Mesenchymal stem cell (in vitro differentiated cells and primary cell): ENCODE data around the gene HNRNPL.

Experiments used
- DNase-seq: peaks from one replicate; pipeline ENCODE4 v3.0.0-alpha.2; 2013
- H2AFZ ChIP-seq: one replicate; pipeline ENCODE4 v1.6.1; 2013; ENCODE audit warnings: low read depth, mild to moderate bottlenecking, control low read depth, inconsistent platforms, low read length, moderate library complexity
- H2AK5ac ChIP-seq: 2 replicates; pipeline ENCODE4 v1.6.1; 2013; ENCODE audit warnings: low read length, moderate library complexity, mild to moderate bottlenecking, inconsistent platforms; ENCODE audit not compliant: severe bottlenecking
- H2BK120ac ChIP-seq: one replicate; pipeline ENCODE4 v1.6.1; 2013; ENCODE audit warnings: low read depth, mild to moderate bottlenecking, inconsistent platforms, low read length, moderate library complexity
- H2BK12ac ChIP-seq, 2 experiments: one replicate each; pipeline ENCODE4 v1.6.1; 2013; ENCODE audit warnings: inconsistent platforms in 2 of 2, low read length in 2 of 2, mild to moderate bottlenecking in 2 of 2, moderate library complexity in 2 of 2, control low read depth in 1 of 2
- H2BK15ac ChIP-seq: one replicate; pipeline ENCODE4 v1.6.1; 2013; ENCODE audit warnings: mild to moderate bottlenecking, low read depth, inconsistent platforms; ENCODE audit not compliant: poor library complexity, severe bottlenecking
- H2BK5ac ChIP-seq: 2 replicates; pipeline ENCODE4 v1.6.1; 2013; ENCODE audit warnings: low read depth, mild to moderate bottlenecking, low read length, control low read depth, inconsistent platforms; ENCODE audit not compliant: poor library complexity, severe bottlenecking
- H3K14ac ChIP-seq, 2 experiments: one replicate each; pipeline ENCODE4 v1.6.1; 2013; ENCODE audit warnings: inconsistent platforms in 2 of 2, low read length in 2 of 2, control low read depth in 1 of 2, mild to moderate bottlenecking in 1 of 2, moderate library complexity in 1 of 2
- H3K18ac ChIP-seq, 2 experiments: one replicate each; pipeline ENCODE4 v1.6.1; 2013; ENCODE audit warnings: inconsistent platforms in 2 of 2, low read length in 2 of 2, control low read depth in 1 of 2, low read depth in 1 of 2, mild to moderate bottlenecking in 1 of 2
- H3K23ac ChIP-seq, 2 experiments: one replicate each; pipeline ENCODE4 v1.6.1; 2013; ENCODE audit warnings: inconsistent platforms in 2 of 2, low read length in 2 of 2, mild to moderate bottlenecking in 2 of 2, moderate library complexity in 2 of 2, control low read depth in 1 of 2
- H3K27ac ChIP-seq: 2 replicates; pipeline ENCODE4 v1.5.1; 2013; ENCODE audit warnings: mild to moderate bottlenecking, moderate library complexity, low read length, control low read depth, inconsistent platforms; ENCODE audit not compliant: poor library complexity, severe bottlenecking
- H3K27me3 ChIP-seq, 2 experiments: 2 replicates each; pipeline versions ENCODE4 v1.6.1 to v1.7.0; 2013; ENCODE audit warnings: low read length in 2 of 2, mild to moderate bottlenecking in 2 of 2, moderate library complexity in 2 of 2, control low read depth in 1 of 2, inconsistent platforms in 1 of 2; ENCODE audit not compliant: control insufficient read depth in 1 of 2, insufficient read depth in 1 of 2
- H3K36me3 ChIP-seq, 2 experiments: 2 replicates each; pipeline versions ENCODE4 v1.6.1 to v1.7.0; 2013; ENCODE audit warnings: low read length in 2 of 2, control low read depth in 1 of 2, inconsistent platforms in 1 of 2, low read depth in 1 of 2, mild to moderate bottlenecking in 1 of 2; ENCODE audit not compliant: insufficient read depth in 2 of 2, control insufficient read depth in 1 of 2
- H3K4ac ChIP-seq, 2 experiments: one replicate each; pipeline ENCODE4 v1.6.1; 2013; ENCODE audit warnings: inconsistent platforms in 2 of 2, low read length in 2 of 2, mild to moderate bottlenecking in 2 of 2, moderate library complexity in 2 of 2, control low read depth in 1 of 2, low read depth in 1 of 2
- H3K4me1 ChIP-seq: 2 replicates; pipeline ENCODE4 v1.6.1; 2013; ENCODE audit warnings: low read depth, low read length, control low read depth; ENCODE audit not compliant: control insufficient read depth, insufficient read depth
- H3K4me2 ChIP-seq: 2 replicates; pipeline ENCODE4 v1.6.1; 2013; ENCODE audit warnings: low read length, mild to moderate bottlenecking, inconsistent platforms; ENCODE audit not compliant: poor library complexity, severe bottlenecking
- H3K4me3 ChIP-seq, 2 experiments: 2 replicates each; pipeline versions ENCODE4 v1.5.1 to v1.7.0; 2013; ENCODE audit warnings: low read length in 2 of 2, mild to moderate bottlenecking in 2 of 2, control low read depth in 1 of 2, low read depth in 1 of 2; ENCODE audit not compliant: insufficient read depth in 1 of 2
- H3K79me1 ChIP-seq: replicated peaks from 2 replicates; pipeline ENCODE4 v1.6.1; 2013; ENCODE audit warnings: mild to moderate bottlenecking, control low read depth, low read length, inconsistent platforms; ENCODE audit not compliant: poor library complexity, severe bottlenecking
- H3K9ac ChIP-seq: 2 replicates; pipeline ENCODE4 v1.7.0; 2013; ENCODE audit warnings: mild to moderate bottlenecking, low read length, moderate library complexity
- H3K9me3 ChIP-seq: 2 replicates; pipeline ENCODE4 v1.7.0; 2013; ENCODE audit warnings: mild to moderate bottlenecking, low read length; ENCODE audit not compliant: control insufficient read depth
- H4K8ac ChIP-seq: one replicate; pipeline ENCODE4 v1.6.1; 2013; ENCODE audit warnings: inconsistent platforms, mild to moderate bottlenecking, low read length, moderate library complexity
- H4K91ac ChIP-seq: one replicate; pipeline ENCODE4 v1.6.1; 2013; ENCODE audit warnings: mild to moderate bottlenecking, low read length, inconsistent platforms
- WGBS: methylation state at CpG from one replicate; pipeline ENCODE4 v1.1.7; 2013; ENCODE audit warnings: mixed read lengths; 5-methylcytosine and 5-hydroxymethylcytosine counted together

The HNRNPL gene

GRCh38 chr19:38849147-38849859 is 483 bp downstream of the HNRNPL start:
- Histone ChIP-seq H4K8ac (peak overlapping the region; percentile 100), H2AK5ac (no peak overlapping the region), H2AFZ (no peak overlapping the region), H2BK12ac (peak overlapping the region; percentile 59 to 98), H3K27me3 (no peaks in the 10 kb centered on the region), H3K79me1 (peaks cover 3% of the 10 kb centered on the region), H2BK15ac (peak overlapping the region; percentile 92), H3K4me2 (peak overlapping the region; percentile 90), H3K18ac (peak overlapping the region; percentile 100), H3K23ac (peak overlapping the region; percentile 97 to 100), H3K4ac (peak overlapping the region; percentile 100), H3K9me3 (no peaks in the 10 kb centered on the region), H3K27ac (peak overlapping the region; percentile 78), H3K36me3 (peaks cover 34 to 39% of the 10 kb centered on the region in 2 experiments), H3K4me1 (peaks cover 27% of the 10 kb centered on the region), H2BK120ac (peak overlapping the region; percentile 100), H2BK5ac (peak overlapping the region; percentile 98), H3K14ac (peak overlapping the region; percentile 87 to 99), H3K9ac (peak overlapping the region; percentile 92), H3K4me3 (peak overlapping the region; percentile 83 to 99), H4K91ac (peak overlapping the region; percentile 100)
- under 1% methylated on average over 64 of the region's 76 CpGs for WGBS
- peak; percentile 94 for DNase-seq

- H3K4me1 ChIP-seq, result peaks cover 27% of the 10 kb centered on the region
- no peak overlapping the region for H3K23ac ChIP-seq
- peak overlapping the region; percentile 90 for H3K4me2 ChIP-seq
- H3K4ac ChIP-seq, result peak overlapping the region in 1 of 2 experiments; percentile 44
- peak overlapping the region; percentile 35 for H2AK5ac ChIP-seq
- no peaks in the 10 kb centered on the region for H3K9me3 ChIP-seq
- peaks cover 42 to 47% of the 10 kb centered on the region in 2 experiments for H3K36me3 ChIP-seq
- peaks cover 4% of the 10 kb centered on the region for H3K79me1 ChIP-seq
- H2BK5ac ChIP-seq, result no peak overlapping the region
- no peak overlapping the region for H2AFZ ChIP-seq
- no peak overlapping the region for H4K91ac ChIP-seq
- H3K18ac ChIP-seq, result peak overlapping the region; percentile 28 to 49
- H4K8ac ChIP-seq, result no peak overlapping the region
- H3K4me3 ChIP-seq, result peak overlapping the region; percentile 83 to 99
- H2BK15ac ChIP-seq, result no peak overlapping the region
- H3K14ac ChIP-seq, result no peak overlapping the region
- DNase-seq, result no peak
- peak overlapping the region; percentile 77 for H3K27ac ChIP-seq
- H3K9ac ChIP-seq, result peak overlapping the region; percentile 92
- peak overlapping the region in 1 of 2 experiments; percentile 6 for H2BK12ac ChIP-seq
- no peaks in the 10 kb centered on the region for H3K27me3 ChIP-seq
- H2BK120ac ChIP-seq, result no peak overlapping the region
- 20% methylated on average over 19 of the region's 22 CpGs for WGBS
Observed at GRCh38 chr19:38848299-38849146, 1.3 kb downstream of the HNRNPL start.

- Histone ChIP-seq H3K4me2 (no peak overlapping the region), H3K9me3 (no peaks in the 10 kb centered on the region), H4K91ac (no peak overlapping the region), H2AK5ac (no peak overlapping the region), H4K8ac (no peak overlapping the region), H3K79me1 (peaks cover 4% of the 10 kb centered on the region), H3K4me1 (peaks cover 18% of the 10 kb centered on the region), H3K18ac (no peak overlapping the region), H3K23ac (no peak overlapping the region), H3K9ac (no peak overlapping the region), H3K4ac (no peak overlapping the region), H3K36me3 (peaks cover 66% of the 10 kb centered on the region in 2 experiments), H3K14ac (no peak overlapping the region), H2BK15ac (no peak overlapping the region), H2BK12ac (no peak overlapping the region), H3K27me3 (no peaks in the 10 kb centered on the region), H3K4me3 (no peak overlapping the region), H3K27ac (no peak overlapping the region), H2BK5ac (no peak overlapping the region), H2BK120ac (no peak overlapping the region), H2AFZ (no peak overlapping the region)
- 95% methylated on average over 2 of the region's 2 CpGs for WGBS
- DNase-seq, result no peak
Observed at GRCh38 chr19:38846097-38846496, 3.7 kb downstream of the HNRNPL start.
